Neural progenitor cell (in vitro differentiated cells): Measurements from ENCODE around the gene TAF15. TPM values are rescaled to one million over a fixed set of nuclear protein-coding genes. Genes with fewer than 3 reads are reported as not detected.

ENCODE experiments used
- DNase-seq: peaks from one replicate; pipeline ENCODE4 v3.0.0-alpha.2; 2016; ENCODE audit warnings: low spot score
- H2AFZ ChIP-seq: fragments of 200-600 bp; sonication (generic); replicated peaks from 2 replicates; pipeline ENCODE4 v1.6.1; 2016; ENCODE audit warnings: antibody characterized with exemption
- H3F3A ChIP-seq: fragments of 200-600 bp; sonication (generic); 2 replicates; pipeline ENCODE4 v1.6.1; 2016; ENCODE audit warnings: antibody characterized with exemption, low read depth
- H3K27ac ChIP-seq: fragments of 200-600 bp; sonication (generic); 2 replicates; pipeline ENCODE4 v1.5.1; 2016; ENCODE audit warnings: mild to moderate bottlenecking
- H3K27me3 ChIP-seq: fragments of 200-600 bp; sonication (generic); 2 replicates; pipeline ENCODE4 v1.6.1; 2016; ENCODE audit warnings: mild to moderate bottlenecking, moderate library complexity
- H3K36me3 ChIP-seq: fragments of 200-600 bp; sonication (generic); 2 replicates; pipeline ENCODE4 v1.5.1; 2016
- H3K4me1 ChIP-seq: fragments of 200-600 bp; sonication (generic); 2 replicates; pipeline ENCODE4 v1.6.1; 2016; ENCODE audit warnings: mixed run types
- H3K4me2 ChIP-seq: fragments of 200-600 bp; sonication (generic); 2 replicates; pipeline ENCODE4 v1.6.1; 2016
- H3K4me3 ChIP-seq: fragments of 200-600 bp; sonication (generic); 2 replicates; pipeline ENCODE4 v1.5.1; 2016
- H3K79me2 ChIP-seq: fragments of 200-600 bp; sonication (generic); 2 replicates; pipeline ENCODE4 v1.6.1; 2016; ENCODE audit warnings: low read depth
- H3K9ac ChIP-seq: fragments of 200-600 bp; sonication (generic); 2 replicates; pipeline ENCODE4 v1.6.1; 2016
- H3K9me3 ChIP-seq: fragments of 200-600 bp; sonication (generic); 2 replicates; pipeline ENCODE4 v1.5.1; 2016; ENCODE audit warnings: low read depth
- H4K20me1 ChIP-seq: fragments of 200-600 bp; sonication (generic); 2 replicates; pipeline ENCODE4 v1.6.1; 2016; ENCODE audit warnings: low read depth
- H3K27ac Mint-ChIP-seq: 3 replicates; pipeline ENCODE4 v1.8.0; 2021; ENCODE audit warnings: mixed read lengths
- H3K27me3 Mint-ChIP-seq: 2 replicates; pipeline ENCODE4 v1.8.0; 2022; ENCODE audit warnings: low read depth, mild to moderate bottlenecking, inconsistent platforms, moderate library complexity, mixed read lengths; ENCODE audit not compliant: insufficient read depth
- H3K36me3 Mint-ChIP-seq: 3 replicates; pipeline ENCODE4 v1.8.0; 2021; ENCODE audit warnings: mixed read lengths
- H3K4me1 Mint-ChIP-seq: 3 replicates; pipeline ENCODE4 v1.8.0; 2021; ENCODE audit warnings: mixed read lengths
- H3K4me3 Mint-ChIP-seq: 3 replicates; pipeline ENCODE4 v1.8.0; 2021; ENCODE audit warnings: mild to moderate bottlenecking, moderate library complexity, mixed read lengths
- H3K9me3 Mint-ChIP-seq: 3 replicates; pipeline ENCODE4 v1.8.0; 2020; ENCODE audit warnings: mixed read lengths
- EZH2 ChIP-seq: fragments of 200-600 bp; sonication (generic); IDR thresholded peaks from 2 replicates; pipeline ENCODE4 v1.6.1; 2017; ENCODE audit warnings: antibody characterized with exemption, mild to moderate bottlenecking, moderate library complexity
- EZH2phosphoT487 ChIP-seq: fragments of 200-600 bp; sonication (generic); IDR thresholded peaks from 2 replicates; pipeline ENCODE4 v1.6.1; 2017; ENCODE audit warnings: antibody characterized with exemption
- total RNA-seq: library from RNA; depleted of rRNA; stranded (reverse); fragments of >200 nt; gene quantifications from 2 replicates; pipeline ENCODE4 v1.2.3, GENCODE V29; 2015; ENCODE audit warnings: low replicate concordance
- TF ChIP-seq, protein P1 (sequence below): fragments of 200-600 bp; sonication (generic); IDR thresholded peaks from 2 replicates; pipeline ENCODE4 v1.5.1; 2017; ENCODE audit warnings: antibody characterized with exemption, mild to moderate bottlenecking

The TAF15 gene
- total RNA-seq, 1 donor from 2014 or later = 90.1 TPM

DNA sequence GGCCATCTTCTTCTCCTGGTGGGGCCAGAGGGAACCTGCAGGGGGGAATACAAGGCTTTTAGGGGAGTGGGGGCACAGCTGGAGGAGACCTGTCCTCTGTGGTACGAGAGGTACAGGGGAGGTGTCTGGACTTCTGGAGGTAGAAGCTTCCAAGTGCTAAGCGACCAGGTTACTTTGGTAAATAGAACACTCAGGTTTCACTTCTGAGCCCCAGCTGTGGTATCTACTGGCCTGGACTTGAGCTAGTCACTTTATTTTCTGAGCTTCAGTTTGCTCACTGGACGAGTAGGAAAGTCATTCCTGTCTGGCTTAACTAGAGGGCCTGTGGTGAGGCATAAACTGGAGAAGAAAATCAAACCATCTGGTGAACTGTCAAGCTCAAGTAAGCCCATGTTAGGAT is 59.5 kb downstream of the TAF15 start, which contains the start of gene HEATR9:
HEATR9 (minus strand) TSS at position 155 of the 400 bp plus-strand sequence; CDS start at position 6, 149 bp downstream.
- Histone ChIP-seq H3F3A (no peaks in the 10 kb centered on the region), H3K4me2 (no peak within 1 kb of the TSS), H3K9me3 (no peaks in the 10 kb centered on the region), H3K4me1 (no peaks in the 10 kb centered on the region), H3K27me3 (no peaks in the 10 kb centered on the region), H2AFZ (no peak within 1 kb of the TSS), H3K36me3 (no peaks in the 10 kb centered on the region), H3K79me2 (no peaks in the 10 kb centered on the region), H4K20me1 (no peaks in the 10 kb centered on the region), H3K4me3 (no peak within 1 kb of the TSS), H3K27ac (no peak within 1 kb of the TSS), H3K9ac (no peak within 1 kb of the TSS)
- TF ChIP-seq, protein P1, sequence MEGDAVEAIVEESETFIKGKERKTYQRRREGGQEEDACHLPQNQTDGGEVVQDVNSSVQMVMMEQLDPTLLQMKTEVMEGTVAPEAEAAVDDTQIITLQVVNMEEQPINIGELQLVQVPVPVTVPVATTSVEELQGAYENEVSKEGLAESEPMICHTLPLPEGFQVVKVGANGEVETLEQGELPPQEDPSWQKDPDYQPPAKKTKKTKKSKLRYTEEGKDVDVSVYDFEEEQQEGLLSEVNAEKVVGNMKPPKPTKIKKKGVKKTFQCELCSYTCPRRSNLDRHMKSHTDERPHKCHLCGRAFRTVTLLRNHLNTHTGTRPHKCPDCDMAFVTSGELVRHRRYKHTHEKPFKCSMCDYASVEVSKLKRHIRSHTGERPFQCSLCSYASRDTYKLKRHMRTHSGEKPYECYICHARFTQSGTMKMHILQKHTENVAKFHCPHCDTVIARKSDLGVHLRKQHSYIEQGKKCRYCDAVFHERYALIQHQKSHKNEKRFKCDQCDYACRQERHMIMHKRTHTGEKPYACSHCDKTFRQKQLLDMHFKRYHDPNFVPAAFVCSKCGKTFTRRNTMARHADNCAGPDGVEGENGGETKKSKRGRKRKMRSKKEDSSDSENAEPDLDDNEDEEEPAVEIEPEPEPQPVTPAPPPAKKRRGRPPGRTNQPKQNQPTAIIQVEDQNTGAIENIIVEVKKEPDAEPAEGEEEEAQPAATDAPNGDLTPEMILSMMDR = no peak
- no peak for TF ChIP-seq EZH2
- TF ChIP-seq EZH2phosphoT487 = no peak
- Mint-ChIP-seq H3K27ac (no peak within 1 kb of the TSS), H3K27me3 (peaks cover 5% of the 10 kb centered on the region), H3K9me3 (no peaks in the 10 kb centered on the region), H3K36me3 (no peaks in the 10 kb centered on the region), H3K4me3 (no peak within 1 kb of the TSS), H3K4me1 (no peaks in the 10 kb centered on the region)
- no peak for DNase-seq

DNA sequence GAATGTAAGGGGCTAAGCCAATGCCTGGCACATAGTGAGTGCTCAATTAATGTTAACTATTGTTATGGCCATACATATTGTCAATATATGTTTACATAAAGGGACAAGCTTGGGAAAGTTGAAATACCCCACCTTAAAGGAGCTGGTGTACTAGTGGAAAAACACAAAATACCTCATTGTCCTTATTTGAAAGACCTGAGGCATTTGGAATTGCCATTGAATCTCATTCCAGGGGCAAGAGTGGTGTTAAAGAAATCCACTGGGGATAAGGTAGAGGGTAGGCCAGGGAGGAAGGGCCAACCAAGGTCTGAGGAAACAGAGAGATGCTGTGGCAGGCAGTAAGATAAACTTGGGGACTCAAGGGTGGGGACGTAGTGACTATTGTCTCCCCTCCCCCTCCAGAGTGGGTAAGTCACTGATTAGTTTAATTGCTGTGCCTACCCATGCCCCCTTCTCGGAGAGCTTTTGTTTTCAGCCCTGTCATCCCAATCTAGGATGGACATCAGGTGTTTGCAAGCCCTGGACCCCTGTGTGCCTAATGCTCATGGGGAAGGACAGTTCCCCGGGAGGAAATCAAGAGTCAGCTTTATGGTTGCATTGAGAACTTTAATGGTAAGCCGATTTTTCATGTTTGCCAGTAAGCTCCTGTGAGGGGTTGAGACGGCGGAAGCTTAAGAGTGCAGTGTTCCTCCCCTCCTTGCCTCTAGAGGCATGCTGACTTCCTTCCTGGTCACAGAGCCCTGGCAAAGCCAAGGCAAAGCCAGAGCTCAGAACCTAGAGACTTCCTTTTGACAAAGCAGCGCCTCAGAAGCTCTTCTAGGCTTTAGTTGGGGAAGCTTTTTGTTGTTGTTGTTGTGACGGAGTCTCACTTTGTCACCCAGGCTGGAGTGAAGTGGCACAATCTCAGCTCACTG is 61.9 kb downstream of the TAF15 start:
- Mint-ChIP-seq H3K4me3 (no peak overlapping the region), H3K27me3 (peaks cover 3% of the 10 kb centered on the region), H3K9me3 (no peaks in the 10 kb centered on the region), H3K27ac (no peak overlapping the region), H3K4me1 (no peaks in the 10 kb centered on the region), H3K36me3 (no peaks in the 10 kb centered on the region)
- Histone ChIP-seq H3K27ac (no peak overlapping the region), H3K9me3 (no peaks in the 10 kb centered on the region), H3F3A (no peaks in the 10 kb centered on the region), H3K9ac (no peak overlapping the region), H3K36me3 (no peaks in the 10 kb centered on the region), H3K79me2 (no peaks in the 10 kb centered on the region), H2AFZ (no peak overlapping the region), H4K20me1 (no peaks in the 10 kb centered on the region), H3K4me3 (no peak overlapping the region), H3K4me2 (no peak overlapping the region), H3K27me3 (no peaks in the 10 kb centered on the region), H3K4me1 (no peaks in the 10 kb centered on the region)
- TF ChIP-seq EZH2phosphoT487 (no peak), EZH2 (no peak)
- TF ChIP-seq, protein P1 = peak; percentile 11
- DNase-seq = peak; percentile 13

DNA sequence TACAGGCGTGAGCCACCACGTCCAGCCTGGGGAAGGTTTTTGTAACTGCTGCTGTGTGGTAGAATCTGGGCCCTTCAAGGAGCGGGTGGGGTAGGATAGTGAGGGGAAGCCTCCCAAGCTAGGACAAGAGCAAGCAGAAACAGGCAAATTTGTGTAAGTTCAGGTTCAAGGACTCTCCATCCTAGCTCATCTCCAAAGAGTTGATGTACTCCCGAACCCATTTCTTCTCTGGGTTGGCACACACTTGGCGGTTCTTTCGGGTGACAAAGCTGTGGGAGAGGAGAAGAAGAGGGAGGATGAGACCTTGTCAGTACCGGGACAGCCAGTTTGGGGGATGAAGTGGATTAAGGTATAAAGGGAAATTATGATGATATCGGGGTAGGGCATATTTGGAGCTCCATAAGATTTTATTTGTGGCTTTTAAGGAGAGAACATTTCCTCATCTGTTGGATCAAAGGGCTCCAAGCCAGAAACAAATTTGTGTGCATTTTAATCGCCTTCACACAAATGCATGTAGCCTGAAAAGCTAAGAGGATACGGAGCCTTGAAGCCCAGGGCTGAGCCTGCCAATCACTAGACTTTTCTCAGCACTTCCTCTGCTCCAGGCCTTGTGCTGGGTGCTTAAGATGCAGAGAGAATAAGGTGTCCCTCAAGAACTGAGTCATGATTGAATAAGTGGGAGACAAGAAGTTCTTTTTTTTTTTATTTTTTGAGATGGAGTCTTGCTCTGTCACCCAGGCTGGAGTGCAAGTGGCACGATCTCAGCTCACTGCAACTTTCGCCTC is 63.1 kb downstream of the TAF15 start:
- H3K79me2 ChIP-seq = no peaks in the 10 kb centered on the region
- no peaks in the 10 kb centered on the region for H4K20me1 ChIP-seq
- no peaks in the 10 kb centered on the region for H3K27me3 ChIP-seq
- Mint-ChIP-seq H3K4me3 (no peak overlapping the region), H3K27me3 (no peaks in the 10 kb centered on the region), H3K9me3 (no peaks in the 10 kb centered on the region), H3K36me3 (no peaks in the 10 kb centered on the region), H3K4me1 (no peaks in the 10 kb centered on the region), H3K27ac (peak overlapping the region; percentile 79)
- no peak for DNase-seq
- H2AFZ ChIP-seq = no peak overlapping the region
- H3K36me3 ChIP-seq = no peaks in the 10 kb centered on the region
- H3K4me3 ChIP-seq = no peak overlapping the region
- TF ChIP-seq, protein P1 = no peak
- TF ChIP-seq EZH2phosphoT487 (no peak), EZH2 (no peak)
- no peaks in the 10 kb centered on the region for H3K9me3 ChIP-seq
- no peak overlapping the region for H3K9ac ChIP-seq
- H3K4me1 ChIP-seq = no peaks in the 10 kb centered on the region
- H3K4me2 ChIP-seq = no peak overlapping the region
- H3F3A ChIP-seq = no peaks in the 10 kb centered on the region
- H3K27ac ChIP-seq = no peak overlapping the region
